HL-60/S4 treated with phorbol 12-myristate 13-acetate at 8.2 ng/mL for 4 days and 3 days (cell line): Measurements from ENCODE around the gene ZNF579.
"Not testable (repeated sequence)": the region's sequence is repeated elsewhere in the genome, so short reads cannot be mapped to it uniquely, and the experiment has no call there.

Experiments
- in situ Hi-C: fragments of 300-500 bp; cut with MboI; formaldehyde crosslinking; loops from 2 replicates; pipeline ENCODE4 v1.15.0; 2022; ENCODE audit warnings: low sequenced_read_pairs

The ZNF579 gene

GRCh38 chr19:55544014-55544413 lies 36.6 kb downstream of the ZNF579 start:
- in situ Hi-C loops: no loop called here

GRCh38 chr19:55543567-55543966 lies 37.1 kb downstream of the ZNF579 start:
- in situ Hi-C loops: no loop called here

- in situ Hi-C loops: no loop called here
These were observed 38.3 kb downstream of the ZNF579 start for GRCh38 chr19:55542292-55542855.

- in situ Hi-C loops: no loop called here
These were observed 39.6 kb downstream of the ZNF579 start for GRCh38 chr19:55541091-55541490.

GRCh38 chr19:55540619-55541018 lies 40.0 kb downstream of the ZNF579 start:
- in situ Hi-C loops: no loop called here

- in situ Hi-C loops: no loop called here
These were observed 41.3 kb downstream of the ZNF579 start for GRCh38 chr19:55539090-55539984.

- in situ Hi-C loops: no loop called here
These were observed 42.5 kb downstream of the ZNF579 start for GRCh38 chr19:55538132-55538531.

GRCh38 chr19:55537741-55538111 lies 42.9 kb downstream of the ZNF579 start:
- in situ Hi-C loops: no loop called here

- in situ Hi-C loops: no loop called here
These were observed 43.5 kb downstream of the ZNF579 start, which contains the start of gene SBK2 for GRCh38 chr19:55536951-55537740. Gene SBK2 (minus strand): TSS chr19:55537133. CDS start chr19:55536294, 839 bp downstream.

- in situ Hi-C loops: no loop called here
These were observed 44.3 kb downstream of the ZNF579 start for GRCh38 chr19:55536366-55536765.

GRCh38 chr19:55535965-55536350 lies 44.7 kb downstream of the ZNF579 start:
- in situ Hi-C loops: no loop called here

GRCh38 chr19:55535173-55535964 lies 45.3 kb downstream of the ZNF579 start:
- in situ Hi-C loops: no loop called here

- in situ Hi-C loops: not testable (repeated sequence)
These were observed 46.4 kb downstream of the ZNF579 start for GRCh38 chr19:55534280-55534679.

GRCh38 chr19:55530996-55531395 lies 49.7 kb downstream of the ZNF579 start:
- in situ Hi-C loops: no loop called here

GRCh38 chr19:55529636-55530234 lies 50.9 kb downstream of the ZNF579 start:
- in situ Hi-C loops: no loop called here

- in situ Hi-C loops: no loop called here
These were observed 52.4 kb downstream of the ZNF579 start for GRCh38 chr19:55528030-55528803.

- in situ Hi-C loops: no loop called here
These were observed 53.2 kb downstream of the ZNF579 start for GRCh38 chr19:55527197-55528029.
